GM12872 (cell line): ENCODE results near the gene CLCN4.

Source experiments
- CTCF ChIP-seq: IDR thresholded peaks from 3 replicates; pipeline ENCODE4 v1.5.1; 2011; ENCODE audit warnings: low read depth, mild to moderate bottlenecking, low read length, moderate library complexity; ENCODE audit not compliant: insufficient read depth

Gene CLCN4

GRCh38 chrX:10156199-10157031, at the start of gene CLCN4:
Gene CLCN4 (plus strand): TSS chrX:10156975. CDS start chrX:10185033, 28,058 bp downstream.
- TF ChIP-seq CTCF = no peak

- TF ChIP-seq CTCF = no peak
Observed at GRCh38 chrX:10107483-10107882, 49.3 kb upstream of the CLCN4 start.

DNA sequence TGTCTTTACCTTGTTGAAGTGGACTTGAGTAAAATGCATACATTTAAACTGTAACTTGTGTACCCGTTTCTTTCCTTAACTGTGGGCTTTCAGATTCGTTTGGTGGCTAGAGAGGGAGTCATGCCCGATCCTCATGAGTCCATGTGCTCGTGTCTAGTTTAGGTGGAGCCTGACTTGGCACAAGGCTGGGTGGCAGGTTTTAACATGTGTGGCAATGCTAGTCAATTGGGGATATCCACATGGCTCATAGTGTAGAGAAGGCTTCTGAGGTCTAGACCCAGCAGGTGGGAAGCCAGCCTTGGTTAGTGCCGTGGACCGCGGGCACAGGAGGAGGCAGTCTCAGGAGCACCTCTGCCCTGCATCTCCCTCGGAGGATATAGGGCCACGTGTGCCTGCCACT, 48.5 kb upstream of the CLCN4 start:
- no peak for TF ChIP-seq CTCF

DNA sequence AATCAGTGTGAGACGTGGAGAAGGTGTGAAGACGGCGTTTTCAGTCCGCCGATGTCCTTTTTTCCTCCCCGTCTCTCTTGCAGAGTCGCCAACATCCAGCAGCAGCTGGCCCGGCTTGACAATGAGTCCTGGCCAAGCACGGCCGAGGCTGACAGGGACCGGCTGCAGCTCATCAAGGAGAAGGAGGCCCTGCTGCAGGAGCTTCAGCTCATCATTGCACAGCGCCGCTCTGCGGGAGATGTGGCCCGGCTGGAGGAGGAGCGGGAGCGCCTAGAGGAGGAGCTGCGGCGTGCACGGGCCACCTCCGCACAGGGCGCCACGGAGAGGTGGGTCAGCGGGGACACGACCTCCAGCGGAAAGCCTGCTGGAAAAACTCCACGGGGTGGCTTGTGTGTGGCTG, 47.1 kb upstream of the CLCN4 start:
- no peak for TF ChIP-seq CTCF

DNA sequence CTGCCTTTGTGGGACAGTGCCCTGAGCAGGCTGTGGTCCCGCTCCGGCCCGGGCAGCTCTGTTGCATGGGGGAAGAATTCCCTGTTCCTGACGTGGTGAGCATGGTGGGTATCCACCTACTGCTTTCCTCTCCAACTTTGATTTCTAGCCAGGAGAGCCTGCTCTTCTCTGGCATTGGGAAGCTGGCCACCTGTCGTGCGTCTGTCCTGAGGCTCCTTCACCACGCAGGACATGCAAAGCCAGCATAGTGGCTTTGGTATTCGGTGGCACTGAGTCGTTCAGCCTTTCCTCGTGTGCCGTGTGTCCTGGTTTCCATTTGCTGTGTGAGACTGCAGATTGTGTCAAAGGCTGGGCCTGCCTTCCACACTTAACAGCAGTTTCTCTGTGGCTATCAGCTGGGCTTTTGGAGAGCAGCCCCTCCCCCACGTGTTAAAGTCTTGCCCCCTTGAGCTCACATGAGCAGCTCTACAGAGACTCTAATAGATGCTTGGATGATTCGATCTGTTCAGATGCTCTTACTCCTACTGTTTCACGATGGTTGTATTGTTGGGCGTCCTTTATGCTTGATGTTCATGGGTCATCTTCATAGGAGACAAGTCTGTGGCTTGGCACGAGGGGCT, 46.3 kb upstream of the CLCN4 start:
- no peak for TF ChIP-seq CTCF

DNA sequence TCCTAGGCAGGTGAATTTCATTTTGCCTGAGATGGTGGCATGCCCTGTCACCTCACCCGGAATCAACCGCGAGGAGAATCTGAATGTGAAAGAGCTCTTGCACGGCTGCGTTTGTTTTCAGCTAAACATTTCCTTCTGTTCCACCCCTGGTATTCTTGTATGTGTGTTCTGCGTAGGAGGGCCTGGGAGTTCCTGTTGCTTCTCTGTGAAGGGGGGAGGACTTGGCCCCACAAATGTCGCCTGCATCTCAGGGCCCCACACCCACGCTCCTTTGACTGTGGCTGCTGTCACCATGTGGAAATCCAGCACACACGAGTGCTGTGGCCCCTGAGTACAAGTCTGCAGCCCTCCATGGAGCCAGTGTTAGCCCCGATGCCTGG, 45.8 kb upstream of the CLCN4 start:
- no peak for TF ChIP-seq CTCF

GRCh38 chrX:10111364-10112148, 45.2 kb upstream of the CLCN4 start:
- TF ChIP-seq CTCF = no peak
